Activated CD8-positive, alpha-beta memory T cell treated with anti-CD3 and anti-CD28 coated beads for 24 hours (primary cell): ENCODE results near the gene NKAIN4.

ENCODE experiments used
- DNase-seq: peaks from one replicate; pipeline ENCODE4 v3.0.0-alpha.2; 2020

The NKAIN4 gene

DNA sequence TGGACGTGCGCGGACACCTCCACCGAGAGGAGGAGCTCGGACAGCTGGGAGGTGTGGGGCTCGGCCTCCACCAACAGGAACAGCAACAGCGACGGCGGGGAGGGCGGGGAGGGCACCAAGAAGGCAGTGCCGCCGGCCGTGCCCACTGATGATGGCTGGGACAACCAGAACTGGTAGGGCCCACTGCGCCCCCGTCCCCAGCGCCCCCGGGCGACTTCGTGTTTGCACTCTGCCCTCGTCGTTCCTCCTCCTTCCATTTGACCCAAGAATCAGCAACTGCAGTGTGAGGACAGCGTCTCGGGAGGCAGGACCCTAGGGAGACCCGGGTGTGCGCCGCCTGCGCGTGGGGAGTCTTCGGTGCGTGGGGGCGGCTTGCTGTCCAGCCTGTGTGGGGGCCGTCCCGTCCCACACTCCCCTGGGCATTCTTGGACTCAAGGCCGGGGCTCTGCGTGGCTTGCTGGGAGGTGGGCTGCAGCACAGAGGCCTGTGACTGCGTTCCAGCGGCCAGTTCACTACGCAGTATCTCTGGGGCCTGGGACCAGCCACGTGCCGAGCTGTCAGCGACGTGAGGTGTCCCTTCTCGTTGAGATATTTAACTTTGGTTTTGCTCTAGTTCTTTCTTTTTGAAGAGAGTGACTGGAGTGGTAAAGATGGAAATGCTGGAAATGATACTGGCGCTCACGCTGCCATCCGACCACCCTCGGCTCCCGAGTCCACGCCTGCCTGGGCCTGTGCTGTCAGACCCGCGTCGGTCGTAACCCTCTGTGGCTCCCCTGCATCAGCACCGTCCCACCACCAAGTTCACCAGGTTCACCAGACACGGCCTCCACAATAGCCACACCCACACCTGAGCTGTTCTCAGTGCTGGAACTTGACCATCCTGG is 33.7 kb upstream of the NKAIN4 start:
- no peak for DNase-seq

- no peak for DNase-seq
Observed at GRCh38 chr20:63286781-63287696, 32.8 kb upstream of the NKAIN4 start.

DNA sequence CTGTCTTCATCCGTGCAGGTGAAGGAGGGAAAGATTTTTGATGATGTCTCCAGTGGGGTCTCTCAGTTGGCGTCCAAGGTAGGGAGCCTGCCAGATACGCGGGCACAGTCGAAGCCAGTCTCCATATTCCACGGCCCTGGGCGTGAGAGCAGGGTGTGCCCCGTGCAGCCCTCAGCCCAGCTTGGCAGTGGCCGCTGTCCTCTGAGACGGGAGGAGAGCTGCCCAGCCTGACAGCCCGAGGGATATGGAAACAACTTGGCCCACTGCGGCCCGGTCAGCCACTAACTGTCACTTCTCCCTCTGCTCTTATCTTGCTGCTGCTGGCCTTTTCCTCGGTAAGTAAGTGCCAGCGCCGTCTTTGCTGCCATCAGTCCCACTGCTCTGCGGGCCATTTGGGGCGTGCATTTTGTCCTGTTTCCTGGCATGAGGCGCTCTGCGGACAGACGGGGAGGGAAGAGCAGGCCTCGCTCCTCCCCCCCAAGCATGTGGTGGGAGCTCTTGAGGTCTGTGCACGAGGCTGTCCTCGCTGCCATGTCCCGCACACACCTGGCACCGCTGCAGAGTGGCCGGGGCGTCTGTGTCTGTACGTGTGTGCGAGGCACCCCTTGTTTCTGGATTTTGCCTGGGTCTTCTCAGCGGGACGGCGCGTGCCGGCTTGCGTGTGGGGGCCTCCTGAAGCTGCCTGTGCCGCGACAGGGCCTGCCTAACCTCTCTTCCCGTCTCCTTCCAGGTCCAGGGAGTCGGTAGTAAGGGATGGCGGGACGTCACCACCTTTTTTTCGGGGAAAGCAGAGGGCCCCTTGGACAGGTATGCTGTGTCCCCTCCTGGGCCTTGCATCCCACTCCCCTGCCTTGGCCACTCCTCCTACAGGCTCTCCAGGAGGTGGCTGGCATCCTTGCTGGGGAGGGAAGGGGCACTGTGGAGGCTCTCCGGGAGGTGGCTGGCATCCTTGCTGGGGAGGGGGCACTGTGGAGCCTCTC is 31.7 kb upstream of the NKAIN4 start:
- no peak for DNase-seq

DNA sequence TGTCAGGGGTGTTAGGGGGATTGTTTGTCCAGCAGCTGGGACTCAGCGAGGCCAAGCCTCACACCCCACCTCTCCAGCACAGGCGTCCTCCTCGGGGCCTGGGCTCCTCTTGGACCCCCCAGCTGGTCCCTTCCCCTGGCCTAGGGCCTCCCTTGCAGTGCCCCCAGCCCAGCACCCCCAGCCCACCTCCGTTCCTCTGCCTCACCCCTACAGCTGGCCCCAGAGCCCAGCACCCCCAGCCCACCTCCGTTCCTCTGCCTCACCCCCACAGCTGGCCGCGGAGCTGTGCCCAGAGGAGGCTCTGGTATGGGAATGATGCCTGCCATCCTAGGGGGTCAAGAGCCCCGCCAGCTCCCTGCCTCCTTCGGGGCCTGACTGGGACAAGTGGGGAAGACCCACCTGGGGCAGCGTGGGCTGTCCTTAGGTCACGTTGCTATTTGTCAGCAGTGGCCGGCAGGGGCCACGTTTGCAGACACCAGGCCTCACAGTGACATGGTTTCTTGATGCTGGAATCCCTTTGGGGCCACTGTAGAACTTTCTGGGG is 30.8 kb upstream of the NKAIN4 start:
- no peak for DNase-seq

DNA sequence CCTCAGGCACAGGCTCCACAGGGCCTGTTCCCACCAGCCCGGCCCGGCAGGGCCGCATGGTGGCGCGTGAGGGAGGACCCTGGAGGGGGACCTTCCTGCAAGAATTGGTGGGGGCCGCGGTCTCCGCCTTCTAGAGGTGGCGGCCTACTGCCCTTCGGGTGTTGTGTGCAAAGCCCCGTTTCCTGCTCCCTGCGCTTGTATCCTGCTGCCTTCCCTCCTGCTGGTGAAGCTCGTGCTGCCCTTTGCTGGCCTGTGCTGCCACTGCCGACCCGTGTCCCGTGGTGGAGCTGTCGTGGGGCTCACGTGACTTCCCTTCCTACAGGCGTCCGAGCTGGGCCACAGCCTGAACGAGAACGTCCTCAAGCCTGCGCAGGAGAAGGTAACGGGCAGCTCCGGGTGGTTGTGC is 30.3 kb upstream of the NKAIN4 start:
- no peak for DNase-seq

GRCh38 chr20:63284083-63284440 is 29.8 kb upstream of the NKAIN4 start:
- no peak for DNase-seq

GRCh38 chr20:63283397-63284082 is 29.3 kb upstream of the NKAIN4 start:
- no peak for DNase-seq

- no peak for DNase-seq
Observed at GRCh38 chr20:63282946-63283345, 28.7 kb upstream of the NKAIN4 start.

DNA sequence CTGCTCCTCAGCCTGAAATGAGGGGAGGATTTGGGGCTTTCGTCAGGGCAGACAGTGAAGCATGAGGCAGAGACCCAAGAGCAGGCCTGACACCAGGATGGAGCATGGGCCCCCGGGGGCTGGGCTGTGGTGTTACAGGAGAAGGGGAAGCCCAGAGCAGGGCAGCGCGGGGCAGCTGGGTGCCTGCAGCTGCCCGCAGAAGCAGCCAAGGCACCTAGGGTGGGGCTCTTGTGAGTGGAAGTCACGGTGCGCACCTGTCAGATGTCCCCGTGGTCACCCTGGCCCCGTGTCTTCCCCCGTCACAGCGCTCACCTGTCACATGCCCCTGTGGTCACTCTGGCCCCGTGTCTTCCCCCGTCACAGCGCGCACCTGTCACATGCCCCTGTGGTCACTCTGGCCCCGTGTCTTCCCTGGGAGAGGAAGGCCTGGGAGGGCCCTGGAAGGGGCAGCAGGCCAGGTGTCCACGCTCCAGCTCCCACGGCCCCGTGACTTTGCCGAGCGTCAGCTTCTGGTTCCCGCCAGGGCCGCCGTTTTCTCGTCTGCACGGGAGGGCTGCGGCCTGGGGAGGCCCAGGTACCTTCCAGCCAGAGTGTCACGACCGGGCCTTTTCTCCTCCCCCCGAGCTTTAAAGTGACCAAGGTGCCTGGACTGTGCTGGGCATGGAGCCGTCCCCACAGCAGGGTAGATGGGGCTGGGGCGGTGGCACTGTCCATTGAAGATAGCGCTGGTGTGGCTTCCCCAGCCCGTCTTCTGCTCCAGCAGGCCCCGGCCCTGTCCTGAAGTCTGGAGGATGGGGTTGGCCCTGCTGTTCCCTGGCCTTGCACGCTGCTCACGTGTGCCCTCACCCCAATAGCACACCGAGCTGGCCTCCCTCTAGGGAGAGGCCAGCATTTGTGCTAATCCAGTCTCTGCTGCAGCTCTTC is 27.7 kb upstream of the NKAIN4 start:
- no peak for DNase-seq

GRCh38 chr20:63280929-63281545 is 26.8 kb upstream of the NKAIN4 start:
- no peak for DNase-seq

DNA sequence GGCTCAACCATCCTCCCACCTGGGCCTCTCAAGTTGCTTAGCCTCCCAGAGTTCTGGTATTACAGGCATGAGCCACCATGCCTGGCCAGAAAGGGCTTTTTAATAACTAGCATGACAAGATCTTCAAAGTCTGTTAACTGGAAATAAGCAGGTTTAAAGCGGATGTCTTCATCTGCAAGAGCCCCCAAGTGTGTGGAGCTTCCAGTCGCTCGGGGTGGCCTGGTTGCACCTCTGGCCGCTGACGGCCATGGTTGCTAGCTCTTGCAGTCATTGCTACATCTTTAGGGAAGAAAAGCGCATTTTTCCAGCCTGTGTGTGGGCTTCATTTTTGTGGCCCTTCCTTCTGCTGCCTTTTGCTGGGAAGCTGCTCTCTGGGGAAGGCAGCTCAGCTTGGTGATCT is 26.1 kb upstream of the NKAIN4 start:
- no peak for DNase-seq

DNA sequence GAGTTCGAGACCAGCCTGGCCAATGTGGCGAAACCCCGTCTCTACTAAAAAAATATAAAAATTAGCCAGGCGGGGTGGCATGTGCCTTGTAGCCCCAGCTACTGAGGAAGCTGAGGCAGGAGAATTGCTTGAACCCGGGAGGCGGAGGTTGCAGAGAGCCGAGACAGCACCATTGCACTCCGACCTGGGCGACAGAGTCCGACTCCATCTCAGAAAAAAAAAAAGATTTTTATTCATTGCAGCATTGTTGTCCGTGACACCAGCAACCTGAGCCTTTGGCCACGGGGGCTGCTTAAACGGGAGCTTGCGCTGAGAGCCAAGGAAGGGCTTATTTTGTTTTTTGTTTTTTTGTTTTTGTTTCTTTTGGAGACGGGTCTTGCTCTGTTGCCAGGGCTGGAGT is 25.7 kb upstream of the NKAIN4 start:
- no peak for DNase-seq

- DNase-seq: no peak
Observed at GRCh38 chr20:63278661-63279060, 24.4 kb upstream of the NKAIN4 start.

GRCh38 chr20:63277466-63278272 is 23.4 kb upstream of the NKAIN4 start:
- no peak for DNase-seq

DNA sequence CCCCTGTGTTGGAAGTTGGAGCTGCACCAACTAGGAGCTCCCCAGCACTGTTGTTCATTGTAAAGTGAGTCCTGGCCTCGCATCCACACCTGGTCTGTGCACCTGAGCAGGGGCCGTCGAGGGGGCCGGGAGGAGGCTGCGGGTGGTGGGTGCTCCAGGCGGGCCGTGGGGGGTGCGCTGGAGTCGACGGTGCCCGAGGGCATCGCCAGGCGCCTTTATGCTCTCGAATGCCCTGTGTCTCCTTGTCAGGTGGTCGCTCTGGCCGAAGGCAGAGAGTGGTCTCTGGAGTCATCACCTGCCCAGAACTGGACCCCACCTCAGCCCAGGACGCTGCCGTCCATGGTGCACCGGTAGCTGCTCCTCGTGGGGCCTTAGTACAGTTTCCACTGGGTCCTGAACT is 22.7 kb upstream of the NKAIN4 start:
- no peak for DNase-seq

DNA sequence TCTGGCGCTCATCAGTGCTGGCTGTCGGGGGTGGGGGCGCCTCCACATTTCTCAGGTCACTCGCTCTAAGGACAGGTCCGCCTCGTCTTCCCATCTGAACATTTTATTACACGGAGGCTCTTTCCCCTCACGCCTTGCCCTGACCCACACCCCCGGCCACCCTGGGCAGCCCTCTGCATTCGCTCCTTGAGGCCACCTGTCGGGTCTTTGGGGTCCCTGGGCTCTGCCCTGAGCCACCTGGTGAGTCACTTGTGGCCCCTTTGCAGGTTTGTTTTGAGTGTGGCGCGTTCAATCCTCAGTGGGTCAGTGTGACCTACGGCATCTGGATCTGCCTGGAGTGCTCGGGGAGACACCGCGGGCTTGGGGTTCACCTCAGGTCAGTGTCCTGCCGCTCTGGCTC is 21.6 kb upstream of the NKAIN4 start:
- no peak for DNase-seq

DNA sequence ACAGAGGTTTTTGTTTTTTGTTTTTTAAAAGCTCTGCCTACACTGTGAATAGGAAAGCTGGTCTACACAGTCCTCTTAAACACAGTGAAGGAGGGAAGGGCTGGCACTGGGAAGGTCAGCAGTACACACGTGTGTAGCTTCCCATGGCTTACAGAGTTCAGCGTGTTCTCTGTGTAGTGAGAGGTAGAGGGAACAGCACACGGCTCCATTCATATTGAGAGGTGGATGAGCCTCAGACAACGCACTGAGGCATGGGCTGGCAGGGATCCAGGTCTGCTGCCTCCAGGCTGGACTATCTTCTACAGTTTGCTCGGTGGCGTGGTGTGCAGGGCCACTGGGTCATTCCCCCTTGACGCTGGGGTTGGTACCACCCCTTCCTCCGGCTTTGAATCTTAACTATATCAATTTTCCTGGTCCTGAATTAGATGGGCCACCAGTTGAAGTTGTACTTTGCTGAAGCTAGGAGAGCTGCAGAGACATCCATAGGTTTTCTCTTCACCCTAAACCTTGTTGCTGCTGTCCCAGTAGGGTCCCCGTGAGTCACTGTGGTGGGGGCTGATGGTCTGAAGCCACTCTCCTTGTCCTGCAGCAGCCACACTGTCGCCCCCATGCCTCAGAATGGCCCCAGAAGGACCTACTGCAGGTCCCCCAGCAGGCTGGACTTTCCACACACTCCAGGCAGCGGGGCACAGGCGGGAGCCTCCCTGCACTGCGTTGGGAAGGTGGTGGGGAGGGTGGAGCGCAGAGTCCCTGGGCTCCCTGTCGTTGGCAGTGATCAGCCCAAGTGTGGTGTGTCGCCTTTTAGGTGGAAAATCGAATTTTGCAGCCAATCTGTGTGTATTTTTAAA is 20.3 kb upstream of the NKAIN4 start:
- DNase-seq: no peak

- DNase-seq: no peak
Observed at GRCh38 chr20:63273635-63274380, 19.5 kb upstream of the NKAIN4 start.
